ENCODE data around the gene KAT6B.

Gene KAT6B

DNA sequence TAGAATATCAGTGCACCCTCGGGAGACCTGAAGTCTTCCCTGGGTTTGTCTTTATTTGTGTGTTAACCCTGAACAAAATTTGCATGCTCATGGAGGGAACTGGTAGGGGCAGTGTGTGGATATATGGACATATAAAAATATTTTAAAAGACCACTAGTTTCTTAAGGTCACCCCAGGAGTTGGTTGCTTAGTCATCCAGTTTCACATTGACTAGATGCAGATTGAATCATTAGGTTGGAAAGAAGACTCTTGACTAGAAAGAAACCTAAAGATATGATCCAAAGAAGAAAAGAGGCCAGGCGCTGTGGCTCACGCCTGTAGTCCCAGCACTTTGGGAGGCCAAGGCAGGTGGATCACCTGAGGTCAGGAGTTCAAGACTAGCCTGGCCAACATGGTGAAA is 137.1 kb downstream of the KAT6B start:
- Histone ChIP-seq H3K9ac (ENCODE audit: low read depth, low read length) (no peak overlapping the region), H3K36me3 (ENCODE audit: insufficient read depth, low read length) (no peaks in the 10 kb centered on the region), H3K9me3 (ENCODE audit: control insufficient read depth, insufficient read depth, low read length) (peaks cover 2% of the 10 kb centered on the region; the same call in 1 of the 2 replicates), H3K4me1 (ENCODE audit: insufficient read depth, low read length) (peaks cover 8% of the 10 kb centered on the region)

GRCh38 chr10:74967911-74968666 is 141.7 kb downstream of the KAT6B start:
- Histone ChIP-seq H3K4me1 (ENCODE audit: insufficient read depth, low read length) (peaks cover 17% of the 10 kb centered on the region), H3K36me3 (ENCODE audit: insufficient read depth, low read length) (no peaks in the 10 kb centered on the region), H3K9ac (ENCODE audit: low read depth, low read length) (no peak overlapping the region), H3K9me3 (ENCODE audit: control insufficient read depth, insufficient read depth, low read length) (peaks cover 2% of the 10 kb centered on the region; the same call in 1 of the 2 replicates)

DNA sequence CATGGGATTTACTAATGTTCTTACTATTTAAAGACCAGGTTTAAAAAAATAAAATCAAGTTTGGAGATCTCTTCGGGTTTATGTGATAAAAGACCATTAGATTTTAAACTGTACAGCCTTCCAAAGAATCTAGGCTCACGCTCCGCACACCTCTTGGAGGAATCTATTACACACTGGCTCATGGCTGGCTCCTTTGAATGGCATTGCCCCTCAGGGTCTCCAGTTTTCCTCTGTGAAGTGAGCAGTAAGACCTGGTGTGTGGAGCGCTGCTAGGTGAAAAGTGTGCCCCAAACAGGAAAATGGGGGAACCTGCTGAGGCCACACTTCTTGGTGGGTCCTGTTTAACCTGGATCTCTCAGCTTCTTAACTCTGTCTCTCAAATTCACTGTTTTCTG is 142.3 kb downstream of the KAT6B start:
- no peaks in the 10 kb centered on the region for H3K36me3 ChIP-seq (ENCODE audit: insufficient read depth, low read length)
- H3K9ac ChIP-seq (ENCODE audit: low read depth, low read length) = no peak overlapping the region
- peaks cover 17% of the 10 kb centered on the region for H3K4me1 ChIP-seq (ENCODE audit: insufficient read depth, low read length)
- peaks cover 2% of the 10 kb centered on the region; the same call in 1 of the 2 replicates for H3K9me3 ChIP-seq (ENCODE audit: control insufficient read depth, insufficient read depth, low read length)

DNA sequence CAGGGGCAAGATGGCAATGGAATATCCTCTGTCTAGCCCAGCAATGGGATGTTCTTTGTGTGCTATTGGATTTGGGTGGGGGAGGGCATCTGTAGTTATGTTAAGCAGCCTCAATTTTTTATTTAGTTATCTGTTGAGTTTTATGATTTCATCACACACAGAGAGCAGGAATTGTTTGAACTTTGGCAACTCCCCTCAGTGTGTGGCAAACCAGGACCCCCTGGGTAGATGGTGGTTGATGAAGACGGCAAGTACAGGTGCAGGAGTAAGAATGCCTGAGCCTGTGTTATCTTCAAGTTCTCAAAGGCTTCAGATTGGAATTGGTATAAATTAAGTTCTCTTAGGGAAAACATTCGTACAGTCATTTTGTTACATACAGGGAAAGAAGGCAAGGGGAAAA is 142.7 kb downstream of the KAT6B start:
- Histone ChIP-seq H3K36me3 (ENCODE audit: insufficient read depth, low read length) (no peaks in the 10 kb centered on the region), H3K9ac (ENCODE audit: low read depth, low read length) (no peak overlapping the region), H3K4me1 (ENCODE audit: insufficient read depth, low read length) (peaks cover 17% of the 10 kb centered on the region), H3K9me3 (ENCODE audit: control insufficient read depth, insufficient read depth, low read length) (peaks cover 2% of the 10 kb centered on the region; the same call in 1 of the 2 replicates)

DNA sequence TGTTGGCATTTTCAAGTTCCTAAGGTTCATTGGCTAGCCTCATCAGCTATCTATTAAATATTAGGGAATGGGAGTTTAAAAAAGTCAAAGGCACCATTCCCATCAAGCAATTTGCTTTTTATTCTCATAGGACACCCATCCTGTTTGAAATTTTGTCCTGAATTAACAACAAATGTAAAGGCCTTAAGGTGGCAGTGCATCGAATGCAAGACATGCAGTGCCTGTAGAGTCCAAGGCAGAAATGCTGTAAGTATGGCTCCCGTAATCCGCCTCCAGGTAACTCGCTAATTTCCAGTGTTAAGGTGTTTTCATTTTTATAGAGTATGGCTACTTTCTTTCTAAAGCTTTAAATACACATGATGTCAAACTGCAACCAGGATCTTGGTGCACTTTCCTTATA is 143.1 kb downstream of the KAT6B start:
- no peaks in the 10 kb centered on the region for H3K36me3 ChIP-seq (ENCODE audit: insufficient read depth, low read length)
- H3K9me3 ChIP-seq (ENCODE audit: control insufficient read depth, insufficient read depth, low read length) = peaks cover 2% of the 10 kb centered on the region; the same call in 1 of the 2 replicates
- H3K9ac ChIP-seq (ENCODE audit: low read depth, low read length) = no peak overlapping the region
- peaks cover 17% of the 10 kb centered on the region for H3K4me1 ChIP-seq (ENCODE audit: insufficient read depth, low read length)

- Histone ChIP-seq H3K36me3 (ENCODE audit: insufficient read depth, low read length) (no peaks in the 10 kb centered on the region), H3K9ac (ENCODE audit: low read depth, low read length) (no peak overlapping the region), H3K4me1 (ENCODE audit: insufficient read depth, low read length) (peaks cover 6% of the 10 kb centered on the region; the same call in 1 of the 2 replicates)
These were observed 147.5 kb downstream of the KAT6B start for GRCh38 chr10:74973741-74974392.

GRCh38 chr10:74975758-74976157 is 149.4 kb downstream of the KAT6B start:
- no peaks in the 10 kb centered on the region for H3K9me3 ChIP-seq (ENCODE audit: control insufficient read depth, insufficient read depth, low read length)
- no peak overlapping the region for H3K9ac ChIP-seq (ENCODE audit: low read depth, low read length)
- H3K36me3 ChIP-seq (ENCODE audit: insufficient read depth, low read length) = no peaks in the 10 kb centered on the region
- H3K4me1 ChIP-seq (ENCODE audit: insufficient read depth, low read length) = no peaks in the 10 kb centered on the region

More at GRCh38 chr10:74973741-74974392, 147.5 kb downstream of the KAT6B start:
- H3K9me3 ChIP-seq (ENCODE audit: control insufficient read depth, insufficient read depth, low read length) = no peaks in the 10 kb centered on the region

- no peak overlapping the region for H3K9ac ChIP-seq (ENCODE audit: low read depth, low read length)
- no peaks in the 10 kb centered on the region for H3K9me3 ChIP-seq (ENCODE audit: control insufficient read depth, insufficient read depth, low read length)
- no peaks in the 10 kb centered on the region for H3K36me3 ChIP-seq (ENCODE audit: insufficient read depth, low read length)
- no peaks in the 10 kb centered on the region for H3K4me1 ChIP-seq (ENCODE audit: insufficient read depth, low read length)
These were observed 150.2 kb downstream of the KAT6B start for GRCh38 chr10:74976565-74976964.

- no peaks in the 10 kb centered on the region for H3K36me3 ChIP-seq (ENCODE audit: insufficient read depth, low read length)
- no peaks in the 10 kb centered on the region for H3K4me1 ChIP-seq (ENCODE audit: insufficient read depth, low read length)
- no peak overlapping the region for H3K9ac ChIP-seq (ENCODE audit: low read depth, low read length)
- no peaks in the 10 kb centered on the region for H3K9me3 ChIP-seq (ENCODE audit: control insufficient read depth, insufficient read depth, low read length)
These were observed 150.7 kb downstream of the KAT6B start for GRCh38 chr10:74977072-74977471.

DNA sequence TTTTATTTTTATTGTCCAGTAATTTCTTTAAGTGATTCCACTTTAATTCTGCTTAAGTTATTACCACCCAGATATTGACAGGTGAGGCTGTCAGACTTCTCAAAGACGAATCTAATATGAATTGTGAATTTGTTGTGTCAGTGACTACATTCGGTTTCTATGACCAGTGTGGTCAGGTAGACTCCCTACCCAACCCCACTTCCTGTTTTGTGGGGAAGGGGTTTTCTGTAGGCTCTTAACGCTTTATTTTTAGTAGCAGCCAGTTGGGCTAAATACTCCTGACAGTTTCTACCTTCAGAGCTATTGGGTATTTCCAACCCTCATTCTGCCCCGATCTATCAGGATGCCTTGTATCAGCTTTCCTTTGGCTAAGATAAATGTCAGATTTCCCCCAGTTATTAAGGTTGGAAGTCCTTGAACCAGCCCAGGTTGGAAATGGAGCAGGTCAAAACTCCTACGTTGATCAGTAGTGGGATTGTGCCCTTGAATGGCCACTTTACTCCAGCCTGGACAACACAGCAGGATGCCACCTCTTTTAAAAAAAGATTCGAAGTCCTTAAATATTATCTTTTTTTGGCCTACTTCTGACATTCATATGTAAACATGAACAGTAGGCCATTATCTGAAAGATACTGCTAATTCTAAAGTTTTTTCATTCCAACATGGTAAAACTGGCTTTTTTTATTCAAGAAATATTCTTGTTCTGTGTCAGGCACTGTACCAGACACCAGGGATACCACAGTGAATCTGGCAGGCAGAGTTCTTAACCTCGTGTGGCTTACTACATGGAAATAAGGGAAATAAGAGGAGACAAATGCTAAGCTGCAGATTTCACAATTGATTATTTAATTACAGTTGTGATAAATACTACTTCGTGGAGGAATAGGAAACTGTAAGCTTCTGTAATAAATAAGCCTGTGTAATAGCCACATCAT is 151.8 kb downstream of the KAT6B start:
- no peaks in the 10 kb centered on the region for H3K36me3 ChIP-seq (ENCODE audit: insufficient read depth, low read length)
- H3K9ac ChIP-seq (ENCODE audit: low read depth, low read length) = no peak overlapping the region
- no peaks in the 10 kb centered on the region for H3K9me3 ChIP-seq (ENCODE audit: control insufficient read depth, insufficient read depth, low read length)
- H3K4me1 ChIP-seq (ENCODE audit: insufficient read depth, low read length) = no peaks in the 10 kb centered on the region

GRCh38 chr10:74981831-74982633 is 155.6 kb downstream of the KAT6B start:
- H3K36me3 ChIP-seq (ENCODE audit: insufficient read depth, low read length) = no peaks in the 10 kb centered on the region
- H3K4me1 ChIP-seq (ENCODE audit: insufficient read depth, low read length) = no peaks in the 10 kb centered on the region

DNA sequence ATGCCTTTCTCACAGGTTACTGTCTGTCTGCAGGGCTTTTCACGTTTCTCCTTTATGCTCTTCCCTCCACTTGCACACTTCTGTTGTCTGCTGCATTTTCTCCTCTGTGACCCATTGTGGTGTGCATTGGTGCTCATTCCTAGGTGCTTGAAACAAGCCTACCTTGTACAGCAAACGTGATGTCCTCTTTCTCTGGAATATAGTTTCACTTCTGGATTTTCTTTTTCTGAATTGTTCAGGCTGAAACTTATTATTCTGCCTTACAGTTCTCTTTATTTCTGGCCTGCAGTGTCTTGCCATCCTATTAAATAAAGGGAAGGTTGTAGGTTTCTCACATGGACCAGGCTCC is 156.2 kb downstream of the KAT6B start:
- H3K36me3 ChIP-seq (ENCODE audit: insufficient read depth, low read length) = no peaks in the 10 kb centered on the region
- no peaks in the 10 kb centered on the region for H3K9me3 ChIP-seq (ENCODE audit: control insufficient read depth, insufficient read depth, low read length)
- H3K9ac ChIP-seq (ENCODE audit: low read depth, low read length) = no peak overlapping the region
- no peaks in the 10 kb centered on the region for H3K4me1 ChIP-seq (ENCODE audit: insufficient read depth, low read length)

More at GRCh38 chr10:74981831-74982633, 155.6 kb downstream of the KAT6B start:
- H3K9ac ChIP-seq (ENCODE audit: low read depth, low read length) = no peak overlapping the region
- no peaks in the 10 kb centered on the region for H3K9me3 ChIP-seq (ENCODE audit: control insufficient read depth, insufficient read depth, low read length)

- Histone ChIP-seq H3K9ac (ENCODE audit: low read depth, low read length) (no peak overlapping the region), H3K9me3 (ENCODE audit: control insufficient read depth, insufficient read depth, low read length) (no peaks in the 10 kb centered on the region), H3K36me3 (ENCODE audit: insufficient read depth, low read length) (no peaks in the 10 kb centered on the region), H3K4me1 (ENCODE audit: insufficient read depth, low read length) (no peaks in the 10 kb centered on the region)
These were observed 157.0 kb downstream of the KAT6B start for GRCh38 chr10:74983383-74983782.
